Lower leg skin (tissue), 3 donors: ENCODE results near the gene NRG3.

Experiments
- POLR2A ChIP-seq, 2 donors: fragments of 450-650 bp; IDR thresholded peaks; one replicate each; pipeline ENCODE4 v1.6.1; 2016 to 2017; ENCODE audit warnings: antibody characterized with exemption in 2 of 2, mild to moderate bottlenecking in 1 of 2, moderate library complexity in 1 of 2
- TF ChIP-seq, protein P1 (sequence below), 3 donors: fragments of 450-650 bp; IDR thresholded peaks; one replicate each; pipeline ENCODE4 v1.5.1; 2016; ENCODE audit warnings: antibody characterized with exemption in 3 of 3, mild to moderate bottlenecking in 3 of 3, moderate library complexity in 2 of 3

DNA sequence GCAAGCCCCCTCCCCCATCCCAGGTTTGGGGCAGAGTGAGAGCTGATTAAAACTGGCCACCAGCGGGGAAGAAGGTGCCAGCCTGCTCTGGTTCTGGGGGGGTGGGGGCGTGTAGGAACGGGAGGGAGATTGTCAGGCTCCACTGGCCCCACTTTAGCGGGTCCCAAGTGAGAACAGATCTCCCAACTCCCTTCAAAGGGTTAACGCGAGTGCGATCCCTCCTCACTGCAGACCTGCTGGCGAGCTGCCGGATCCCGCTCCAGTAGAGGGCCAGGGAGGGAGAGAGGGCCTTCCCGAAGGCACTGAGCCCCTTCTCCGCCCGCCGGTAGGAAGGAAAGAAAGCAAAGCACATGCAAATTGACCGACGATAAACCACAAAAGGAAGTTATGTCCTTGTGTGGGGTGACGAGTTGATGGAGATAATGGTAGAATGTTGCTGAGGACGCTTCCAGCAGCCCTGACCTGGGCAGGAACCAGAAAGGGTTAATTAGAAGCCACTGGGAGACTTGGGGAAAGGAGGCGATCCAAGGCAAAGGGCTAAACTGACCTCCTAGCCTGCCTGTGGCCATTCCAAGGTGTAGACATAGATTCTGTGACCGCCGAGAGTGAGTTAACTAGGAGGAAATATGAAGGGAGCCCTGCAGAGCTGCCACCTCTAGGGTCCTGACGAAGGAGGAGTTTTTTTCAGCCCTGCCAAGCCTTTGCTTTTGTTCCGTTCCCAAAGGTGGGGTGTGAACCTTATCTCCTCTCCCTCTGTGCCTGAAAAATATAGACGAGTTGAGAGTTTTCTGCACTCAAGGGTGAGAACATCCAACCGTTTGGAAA is 1.5 kb downstream of the NRG3 start:
- TF ChIP-seq POLR2A (IDR thresholded peaks at IDR 0.05) = no peak
- TF ChIP-seq, protein P1, sequence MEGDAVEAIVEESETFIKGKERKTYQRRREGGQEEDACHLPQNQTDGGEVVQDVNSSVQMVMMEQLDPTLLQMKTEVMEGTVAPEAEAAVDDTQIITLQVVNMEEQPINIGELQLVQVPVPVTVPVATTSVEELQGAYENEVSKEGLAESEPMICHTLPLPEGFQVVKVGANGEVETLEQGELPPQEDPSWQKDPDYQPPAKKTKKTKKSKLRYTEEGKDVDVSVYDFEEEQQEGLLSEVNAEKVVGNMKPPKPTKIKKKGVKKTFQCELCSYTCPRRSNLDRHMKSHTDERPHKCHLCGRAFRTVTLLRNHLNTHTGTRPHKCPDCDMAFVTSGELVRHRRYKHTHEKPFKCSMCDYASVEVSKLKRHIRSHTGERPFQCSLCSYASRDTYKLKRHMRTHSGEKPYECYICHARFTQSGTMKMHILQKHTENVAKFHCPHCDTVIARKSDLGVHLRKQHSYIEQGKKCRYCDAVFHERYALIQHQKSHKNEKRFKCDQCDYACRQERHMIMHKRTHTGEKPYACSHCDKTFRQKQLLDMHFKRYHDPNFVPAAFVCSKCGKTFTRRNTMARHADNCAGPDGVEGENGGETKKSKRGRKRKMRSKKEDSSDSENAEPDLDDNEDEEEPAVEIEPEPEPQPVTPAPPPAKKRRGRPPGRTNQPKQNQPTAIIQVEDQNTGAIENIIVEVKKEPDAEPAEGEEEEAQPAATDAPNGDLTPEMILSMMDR (IDR thresholded peaks at IDR 0.05) = no peak
